ENCODE results near the gene CPLX3.

CPLX3 gene

GRCh38 chr15:74826921-74827320, 494 bp downstream of the CPLX3 start:
- TF ChIP-seq CTCF (IDR thresholded peaks at IDR 0.05; ENCODE audit: low read depth, low read length) = no peak
- no peak for DNase-seq (ENCODE audit: extremely low read depth, low read depth)

- no peak for DNase-seq (ENCODE audit: extremely low read depth, low read depth)
- no peak for TF ChIP-seq CTCF (IDR thresholded peaks at IDR 0.05; ENCODE audit: low read depth, low read length)
Observed at GRCh38 chr15:74827614-74828013, 1.2 kb downstream of the CPLX3 start.

- TF ChIP-seq CTCF (IDR thresholded peaks at IDR 0.05; ENCODE audit: low read depth, low read length) = no peak
- DNase-seq (ENCODE audit: extremely low read depth, low read depth) = no peak
Observed at GRCh38 chr15:74828835-74829234, 2.4 kb downstream of the CPLX3 start.

- DNase-seq (ENCODE audit: extremely low read depth, low read depth) = no peak
- no peak for TF ChIP-seq CTCF (IDR thresholded peaks at IDR 0.05; ENCODE audit: low read depth, low read length)
Observed at GRCh38 chr15:74829486-74829885, 3.1 kb downstream of the CPLX3 start.

GRCh38 chr15:74829991-74830390, 3.6 kb downstream of the CPLX3 start:
- no peak for TF ChIP-seq CTCF (IDR thresholded peaks at IDR 0.05; ENCODE audit: low read depth, low read length)
- no peak for DNase-seq (ENCODE audit: extremely low read depth, low read depth)

- no peak for TF ChIP-seq CTCF (IDR thresholded peaks at IDR 0.05; ENCODE audit: low read depth, low read length)
- DNase-seq (ENCODE audit: extremely low read depth, low read depth) = no peak
Observed at GRCh38 chr15:74830868-74831267, 4.4 kb downstream of the CPLX3 start.

GRCh38 chr15:74831813-74832495, 5.5 kb downstream of the CPLX3 start:
- TF ChIP-seq CTCF (IDR thresholded peaks at IDR 0.05; ENCODE audit: low read depth, low read length) = no peak
- DNase-seq (ENCODE audit: extremely low read depth, low read depth) = no peak
